ENCODE results near the gene EYA3.

Gene EYA3

DNA sequence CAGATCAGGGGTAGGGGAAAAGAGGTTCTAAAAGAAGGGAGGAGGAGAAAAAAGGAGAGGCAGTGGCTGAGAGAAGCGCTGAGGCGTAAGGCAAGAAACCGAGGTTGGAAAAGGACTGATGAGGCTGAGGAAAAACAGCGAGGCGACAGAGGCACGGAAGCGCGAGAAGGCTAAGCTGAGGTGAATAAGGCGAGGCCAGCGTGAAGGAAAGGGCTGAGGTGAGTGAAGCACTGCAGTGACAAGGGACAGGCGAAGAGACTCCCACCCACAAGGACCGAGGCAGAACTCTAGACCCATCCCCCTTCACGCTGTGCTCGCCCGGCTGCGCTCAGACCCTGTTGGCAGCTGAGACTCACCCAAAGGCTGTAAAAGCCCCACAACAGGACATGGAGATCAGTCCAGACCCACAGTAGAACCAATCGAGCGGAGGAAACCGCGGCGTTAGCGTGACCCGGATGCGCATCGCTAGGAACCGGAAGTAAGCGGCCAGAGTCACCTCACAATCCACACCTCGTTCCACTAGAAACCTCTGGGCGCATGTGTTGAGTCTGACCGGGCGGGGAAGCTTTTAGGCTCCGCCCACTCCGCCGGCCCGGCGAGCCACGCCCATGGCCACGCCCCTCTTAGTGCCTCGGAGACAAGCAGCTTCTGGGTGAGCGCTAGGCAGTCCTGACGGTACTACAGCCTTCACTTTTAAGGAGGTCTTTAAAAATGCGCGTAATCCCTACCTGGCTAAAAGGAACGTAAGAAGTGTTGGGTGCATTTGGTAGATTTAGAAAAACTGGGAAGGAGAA is at the start of gene EYA3:
TSS of gene EYA3 (minus strand) at position 443 of the 794 bp plus-strand sequence. CDS start 30,584 bp downstream, outside the sequence.
- DNase-seq = peak; percentile 99

DNA sequence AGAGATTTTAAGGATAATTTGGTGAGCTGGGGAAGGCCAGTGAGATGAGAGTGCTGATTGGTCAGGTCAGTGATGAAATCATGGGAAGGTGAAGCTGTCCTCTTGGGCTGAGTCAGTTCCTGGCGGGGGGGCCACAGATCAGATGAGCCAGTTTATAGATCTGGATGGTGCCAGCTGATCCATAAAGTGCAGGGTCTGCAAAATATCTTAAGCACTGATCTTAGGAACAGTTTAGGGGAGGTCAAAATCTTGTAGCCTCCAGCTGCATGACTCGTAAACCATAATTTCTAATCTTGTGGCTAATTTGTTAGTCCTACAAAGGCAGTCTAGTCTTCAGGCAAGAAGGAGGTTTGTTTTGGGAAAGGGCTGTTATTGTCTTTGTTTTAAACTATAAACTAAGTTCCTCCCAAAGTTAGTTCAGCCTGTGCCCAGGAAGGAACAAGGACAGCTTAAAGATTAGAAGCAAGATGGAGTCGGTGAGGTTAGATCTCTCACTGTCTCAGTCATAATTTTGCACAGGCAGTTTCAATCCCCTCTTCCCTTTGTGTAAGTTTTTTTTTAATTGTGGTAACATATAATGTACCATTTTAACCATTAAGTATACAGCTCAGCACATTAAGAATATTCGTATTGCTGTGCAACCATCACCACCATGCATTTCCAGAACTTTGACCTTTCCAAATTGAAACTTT is 48.7 kb upstream of the EYA3 start:
- DNase-seq = no peak

DNA sequence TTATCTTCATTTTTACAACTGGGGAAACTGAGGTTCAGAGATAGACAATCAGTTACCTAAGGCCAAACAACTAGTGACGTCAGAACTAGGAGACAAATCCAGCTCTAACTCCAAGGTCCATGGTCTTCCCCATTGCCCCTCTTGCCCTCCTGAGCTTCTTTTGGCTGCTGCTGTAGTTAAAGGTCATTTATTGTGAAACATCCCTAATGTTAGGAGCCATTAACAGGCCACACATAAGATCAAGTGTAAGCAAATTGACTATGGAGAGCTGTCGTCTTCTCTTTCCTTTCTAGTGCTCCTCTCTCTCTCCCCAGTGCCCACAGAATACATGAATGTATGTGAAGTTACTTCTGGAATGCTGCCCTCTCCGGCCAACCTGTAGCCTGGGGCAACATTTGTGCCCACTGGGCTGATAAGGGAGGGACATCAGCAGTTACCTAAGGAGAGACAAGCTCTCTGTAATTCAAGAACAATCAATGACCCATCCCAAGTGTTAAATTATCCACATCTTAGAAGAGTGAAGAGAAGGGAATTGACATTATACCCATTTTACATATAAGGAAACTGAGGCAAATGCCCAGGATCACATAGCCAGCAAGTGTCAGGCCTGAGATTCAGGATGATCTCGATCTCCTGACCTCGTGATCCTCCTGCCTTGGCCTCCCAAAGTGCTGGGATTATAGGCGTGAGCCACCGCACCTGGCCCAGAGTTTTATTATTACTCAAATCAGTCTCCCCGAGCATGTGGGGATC is 47.9 kb upstream of the EYA3 start:
- no peak for DNase-seq

- no peak for DNase-seq
These were observed 47.2 kb upstream of the EYA3 start for GRCh38 chr1:28135371-28136168.

DNA sequence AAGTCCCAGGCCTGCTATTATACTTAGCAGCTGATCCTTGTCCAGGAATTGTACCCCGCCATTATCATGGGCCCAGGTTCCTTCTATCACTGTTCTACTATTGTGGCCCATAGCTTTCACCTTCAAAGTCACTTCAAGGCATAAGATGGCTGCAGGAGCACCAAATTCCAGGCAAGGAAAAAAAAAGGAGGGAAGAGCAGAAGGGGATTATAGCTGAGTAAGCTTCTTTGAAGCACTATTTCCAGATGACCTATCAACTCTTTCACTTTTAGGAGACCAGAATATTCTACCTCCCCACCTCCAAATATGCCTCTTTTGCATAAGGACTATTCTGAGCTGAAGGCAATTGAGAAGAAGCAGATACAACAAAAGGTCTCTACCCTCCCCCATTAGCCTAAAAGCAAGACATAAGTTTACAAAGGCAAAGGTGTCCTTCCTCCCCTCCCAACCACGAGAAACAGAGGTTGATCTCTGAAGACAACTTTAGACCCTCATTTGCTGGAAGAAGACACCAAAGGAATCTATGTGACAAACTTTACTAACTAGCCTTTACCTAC is 46.3 kb upstream of the EYA3 start:
- DNase-seq = no peak

DNA sequence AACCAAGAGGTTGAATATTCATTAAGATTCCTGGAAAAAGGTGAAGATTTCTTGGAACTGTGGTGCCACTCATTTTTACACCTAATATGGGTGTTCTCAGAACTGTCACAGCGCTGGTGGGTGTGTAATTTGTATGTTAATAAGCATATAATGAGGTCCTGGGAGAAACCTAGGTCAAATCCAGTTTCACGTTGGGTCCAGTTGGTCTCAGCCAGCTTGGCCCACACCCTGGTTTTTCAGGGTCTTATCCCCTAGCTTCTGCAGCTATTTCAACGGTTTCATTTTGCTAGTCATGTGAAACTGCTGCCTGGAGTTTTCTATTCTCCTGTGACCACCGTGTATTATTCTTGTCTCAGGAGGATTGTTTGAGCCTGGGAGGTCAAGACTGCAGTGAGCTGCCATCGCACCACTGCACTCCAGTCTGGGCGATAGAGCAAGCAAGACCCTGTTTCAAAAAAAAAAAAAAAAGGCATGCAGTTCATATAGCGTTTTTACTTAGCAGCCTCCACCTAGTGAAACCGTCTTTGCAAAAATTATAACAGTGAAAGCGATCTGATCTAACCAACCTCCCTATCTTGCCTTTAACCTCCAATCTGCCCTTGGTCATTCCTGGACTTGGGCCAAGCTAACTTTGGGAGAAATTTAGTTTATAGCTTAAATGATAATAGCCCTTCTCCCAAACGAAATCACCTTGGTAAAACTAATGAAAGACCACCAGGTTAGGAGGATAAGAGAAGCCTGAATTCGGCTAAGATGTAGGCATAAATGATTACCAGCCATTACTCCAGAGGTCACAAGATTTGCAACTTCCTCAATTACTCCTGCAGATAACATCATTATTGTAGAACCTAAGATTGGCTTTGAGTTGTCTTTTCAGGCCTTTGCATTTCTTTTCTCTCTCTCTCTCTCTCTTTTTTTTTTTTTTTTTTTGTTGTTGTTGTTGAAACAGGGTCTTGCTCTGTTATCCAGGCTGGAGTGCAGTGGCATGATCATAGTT is 44.1 kb upstream of the EYA3 start:
- DNase-seq = no peak

GRCh38 chr1:28130901-28131300 is 42.5 kb upstream of the EYA3 start:
- no peak for DNase-seq

DNA sequence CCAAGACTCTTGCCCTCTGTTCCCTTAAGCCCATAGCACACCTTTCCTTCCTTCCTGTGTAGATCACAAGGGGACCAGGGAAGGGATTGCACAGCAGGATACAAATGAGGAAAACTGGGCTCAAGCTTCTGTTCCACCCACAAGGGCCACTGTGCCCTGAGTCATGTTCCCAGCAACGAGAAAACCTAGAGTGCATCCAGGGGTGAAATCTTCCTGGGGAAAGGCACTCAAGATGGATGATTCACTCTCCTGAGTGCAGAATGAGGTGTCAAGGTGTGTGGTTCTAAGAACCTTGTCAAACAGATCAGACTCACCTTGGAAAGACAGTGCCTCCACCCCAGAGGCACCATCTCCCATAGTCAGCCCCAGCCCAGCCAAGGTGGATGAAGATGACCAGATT is 40.7 kb upstream of the EYA3 start:
- no peak for DNase-seq

- DNase-seq = no peak
These were observed 39.3 kb upstream of the EYA3 start for GRCh38 chr1:28127617-28128257.

GRCh38 chr1:28126783-28127490 is 38.5 kb upstream of the EYA3 start:
- DNase-seq = no peak

- no peak for DNase-seq
These were observed 37.8 kb upstream of the EYA3 start for GRCh38 chr1:28126212-28126611.

GRCh38 chr1:28123461-28123961 is 35.1 kb upstream of the EYA3 start:
- DNase-seq = no peak

GRCh38 chr1:28122183-28122582 is 33.8 kb upstream of the EYA3 start:
- DNase-seq = no peak

- no peak for DNase-seq
These were observed 31.1 kb upstream of the EYA3 start for GRCh38 chr1:28119556-28119955.

DNA sequence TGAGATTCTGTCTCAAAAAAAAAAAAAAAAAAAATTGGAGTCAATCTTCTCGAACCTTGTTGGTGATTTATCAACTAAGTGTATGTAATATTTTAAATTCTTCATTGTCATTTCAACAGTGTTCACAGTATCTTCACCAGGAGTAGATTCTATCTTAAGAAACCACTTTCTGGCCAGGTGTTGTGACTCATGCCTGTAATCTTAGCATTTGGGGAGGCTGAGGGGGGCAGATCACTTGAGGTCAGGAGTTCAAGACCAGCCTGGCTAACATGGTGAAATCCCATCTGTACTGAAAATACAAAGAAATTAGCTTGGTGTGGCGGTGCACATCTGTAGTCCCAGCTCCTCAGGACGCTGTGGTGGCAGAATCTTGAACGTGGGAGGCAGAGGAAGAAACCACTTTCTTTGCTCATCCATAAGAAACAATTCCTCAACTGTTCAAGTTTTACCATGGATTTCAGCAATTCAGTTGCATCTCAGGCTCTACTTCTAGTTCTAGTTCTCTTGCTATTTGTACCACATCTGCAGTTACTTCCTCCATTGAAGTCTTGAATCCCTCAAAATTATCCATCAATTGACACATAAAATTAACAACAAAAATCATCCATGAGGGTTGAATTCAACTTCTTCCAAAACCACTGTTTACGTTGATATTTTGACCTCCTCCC is 30.4 kb upstream of the EYA3 start:
- no peak for DNase-seq

DNA sequence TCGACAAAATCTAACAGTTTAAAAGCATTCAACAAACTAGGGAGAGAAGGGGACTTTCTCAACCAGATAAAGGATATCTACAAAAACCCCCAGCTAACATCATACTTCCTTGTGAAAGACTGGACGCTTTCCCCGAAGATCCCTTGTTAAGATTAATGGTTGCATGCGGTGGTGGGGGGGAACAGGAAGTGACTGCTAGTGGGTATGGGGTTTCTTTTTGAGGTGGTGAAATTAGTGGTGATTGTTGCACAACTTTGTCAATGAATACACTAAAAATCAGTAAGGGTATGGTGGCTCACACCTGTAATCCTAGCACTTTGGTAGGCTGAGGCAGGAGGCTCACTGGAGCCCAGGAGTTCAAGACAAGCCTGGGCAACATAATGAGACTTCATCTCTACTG is 26.9 kb upstream of the EYA3 start:
- no peak for DNase-seq

DNA sequence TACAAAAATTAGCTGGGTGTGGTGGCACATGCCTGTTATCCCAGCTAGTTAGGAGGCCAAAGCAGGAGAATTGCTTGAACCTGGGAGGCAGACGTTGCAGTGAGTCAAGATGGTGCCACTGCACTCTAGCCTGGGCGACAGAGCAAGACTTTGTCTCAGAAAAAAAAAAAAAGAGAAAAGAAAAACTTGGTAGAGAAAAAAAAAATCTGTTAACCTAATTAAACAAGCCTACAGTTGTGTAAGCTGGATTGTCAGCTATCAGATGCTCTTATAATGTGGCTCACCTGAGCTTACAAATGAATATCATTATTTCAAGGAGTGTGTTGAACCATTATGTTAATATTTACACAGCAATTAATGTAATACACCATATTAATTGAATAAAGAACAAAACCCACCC is 26.4 kb upstream of the EYA3 start:
- no peak for DNase-seq

DNA sequence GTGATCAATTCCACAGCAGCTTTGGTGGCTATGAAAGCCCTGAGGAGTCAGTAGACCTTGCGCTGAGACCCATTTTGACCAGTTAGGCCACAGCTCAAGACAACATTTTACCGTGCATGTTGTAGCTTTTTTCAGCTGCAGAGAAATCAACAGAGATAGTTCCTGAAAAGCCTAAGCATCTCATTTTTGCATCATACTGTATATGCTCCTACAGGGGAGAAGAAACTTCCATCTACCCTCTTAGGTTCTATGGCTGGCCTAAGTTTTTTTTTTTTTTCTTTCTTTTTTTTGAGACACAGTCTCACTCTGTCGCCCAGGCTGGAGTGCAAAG is 24.8 kb upstream of the EYA3 start:
- no peak for DNase-seq
